NB4 (cell line): ENCODE data around the gene TTF2.

Source experiments
- MYC ChIP-seq: IDR thresholded peaks from 2 replicates; pipeline ENCODE4 v1.6.1; 2011; ENCODE audit warnings: low read depth, low read length
- POLR2A ChIP-seq: IDR thresholded peaks from 2 replicates; pipeline ENCODE4 v1.6.1; 2011; ENCODE audit warnings: mild to moderate bottlenecking; ENCODE audit not compliant: insufficient read length; ENCODE audit errors: extremely low read depth
- TF ChIP-seq, protein P1 (sequence below): IDR thresholded peaks from one replicate; pipeline ENCODE4 v1.5.1; 2012; ENCODE audit warnings: low read depth, low read length

DNA sequence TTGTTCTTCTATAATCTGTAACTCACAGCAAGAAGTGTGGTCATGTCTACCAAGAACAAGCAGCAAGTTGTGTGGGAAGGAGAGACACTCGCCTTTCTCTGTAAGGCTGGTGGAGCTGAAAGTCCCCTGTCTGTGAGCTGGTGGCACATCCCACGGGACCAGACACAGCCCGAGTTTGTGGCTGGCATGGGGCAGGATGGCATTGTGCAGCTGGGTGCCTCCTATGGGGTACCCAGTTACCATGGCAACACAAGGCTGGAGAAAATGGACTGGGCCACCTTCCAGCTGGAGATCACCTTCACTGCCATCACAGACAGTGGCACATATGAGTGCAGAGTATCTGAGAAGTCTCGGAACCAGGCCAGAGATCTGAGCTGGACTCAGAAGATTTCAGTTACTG, 43.1 kb upstream of the TTF2 start:
- TF ChIP-seq, protein P1, sequence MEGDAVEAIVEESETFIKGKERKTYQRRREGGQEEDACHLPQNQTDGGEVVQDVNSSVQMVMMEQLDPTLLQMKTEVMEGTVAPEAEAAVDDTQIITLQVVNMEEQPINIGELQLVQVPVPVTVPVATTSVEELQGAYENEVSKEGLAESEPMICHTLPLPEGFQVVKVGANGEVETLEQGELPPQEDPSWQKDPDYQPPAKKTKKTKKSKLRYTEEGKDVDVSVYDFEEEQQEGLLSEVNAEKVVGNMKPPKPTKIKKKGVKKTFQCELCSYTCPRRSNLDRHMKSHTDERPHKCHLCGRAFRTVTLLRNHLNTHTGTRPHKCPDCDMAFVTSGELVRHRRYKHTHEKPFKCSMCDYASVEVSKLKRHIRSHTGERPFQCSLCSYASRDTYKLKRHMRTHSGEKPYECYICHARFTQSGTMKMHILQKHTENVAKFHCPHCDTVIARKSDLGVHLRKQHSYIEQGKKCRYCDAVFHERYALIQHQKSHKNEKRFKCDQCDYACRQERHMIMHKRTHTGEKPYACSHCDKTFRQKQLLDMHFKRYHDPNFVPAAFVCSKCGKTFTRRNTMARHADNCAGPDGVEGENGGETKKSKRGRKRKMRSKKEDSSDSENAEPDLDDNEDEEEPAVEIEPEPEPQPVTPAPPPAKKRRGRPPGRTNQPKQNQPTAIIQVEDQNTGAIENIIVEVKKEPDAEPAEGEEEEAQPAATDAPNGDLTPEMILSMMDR: no peak
- TF ChIP-seq POLR2A: no peak
- TF ChIP-seq MYC: no peak
